ENCODE data around the gene SIGLEC10. TPM values are rescaled to one million over a fixed set of nuclear protein-coding genes. Genes with fewer than 3 reads are reported as not detected.

SIGLEC10 gene
- total RNA-seq, 1 donor from 2014 or later: not detected

GRCh38 chr19:51375504-51376221, 41.8 kb downstream of the SIGLEC10 start:
- FAIRE-seq (no peak), DNase-seq (ENCODE audit: low read depth) (no peak)
- H3K4me1 ChIP-seq (ENCODE audit: insufficient read depth, low read length): no peaks in the 10 kb centered on the region
- no peak for TF ChIP-seq EZH2 (IDR thresholded peaks at IDR 0.05; ENCODE audit: insufficient read depth, low read length)
- no peak overlapping the region for H3K27ac ChIP-seq (ENCODE audit: low read depth, low read length)
- no peaks in the 10 kb centered on the region for H3K9me3 ChIP-seq (ENCODE audit: insufficient read depth, low read depth, low read length)
- Mint-ChIP-seq H3K36me3 (ENCODE audit: low read depth, unreplicated experiment) (no peaks in the 10 kb centered on the region), H3K4me3 (ENCODE audit: unreplicated experiment) (peak overlapping the region; percentile 60), H3K27me3 (ENCODE audit: low read depth, unreplicated experiment) (peaks cover 5% of the 10 kb centered on the region), H3K9me3 (ENCODE audit: unreplicated experiment) (no peaks in the 10 kb centered on the region), H3K4me1 (ENCODE audit: low read depth, unreplicated experiment) (peaks cover 5% of the 10 kb centered on the region), H3K27ac (ENCODE audit: unreplicated experiment) (no peak overlapping the region)
- H2AFZ ChIP-seq (ENCODE audit: low read depth, low read length): no peak overlapping the region
- no peak overlapping the region for H3K4me2 ChIP-seq (ENCODE audit: low read length)
- no peak overlapping the region for H3K9ac ChIP-seq (ENCODE audit: low read length)
- no peak overlapping the region for H3K4me3 ChIP-seq (ENCODE audit: insufficient read depth, low read depth, low read length)
- no peaks in the 10 kb centered on the region for H3K36me3 ChIP-seq (ENCODE audit: insufficient read depth, low read length)
- H4K20me1 ChIP-seq (ENCODE audit: insufficient read depth, low read length): no peaks in the 10 kb centered on the region
- H3K27me3 ChIP-seq (ENCODE audit: insufficient read depth, low read length): no peaks in the 10 kb centered on the region
- no peaks in the 10 kb centered on the region for H3K79me2 ChIP-seq (ENCODE audit: insufficient read depth, low read length)

GRCh38 chr19:51372649-51373504, 44.6 kb downstream of the SIGLEC10 start, which contains the start of gene NKG7:
NKG7 (minus strand) TSS chr19:51372654; CDS start chr19:51372535, 119 bp downstream.
- H3K27ac ChIP-seq (ENCODE audit: low read depth, low read length): no peak within 1 kb of the TSS
- TF ChIP-seq, protein P1, sequence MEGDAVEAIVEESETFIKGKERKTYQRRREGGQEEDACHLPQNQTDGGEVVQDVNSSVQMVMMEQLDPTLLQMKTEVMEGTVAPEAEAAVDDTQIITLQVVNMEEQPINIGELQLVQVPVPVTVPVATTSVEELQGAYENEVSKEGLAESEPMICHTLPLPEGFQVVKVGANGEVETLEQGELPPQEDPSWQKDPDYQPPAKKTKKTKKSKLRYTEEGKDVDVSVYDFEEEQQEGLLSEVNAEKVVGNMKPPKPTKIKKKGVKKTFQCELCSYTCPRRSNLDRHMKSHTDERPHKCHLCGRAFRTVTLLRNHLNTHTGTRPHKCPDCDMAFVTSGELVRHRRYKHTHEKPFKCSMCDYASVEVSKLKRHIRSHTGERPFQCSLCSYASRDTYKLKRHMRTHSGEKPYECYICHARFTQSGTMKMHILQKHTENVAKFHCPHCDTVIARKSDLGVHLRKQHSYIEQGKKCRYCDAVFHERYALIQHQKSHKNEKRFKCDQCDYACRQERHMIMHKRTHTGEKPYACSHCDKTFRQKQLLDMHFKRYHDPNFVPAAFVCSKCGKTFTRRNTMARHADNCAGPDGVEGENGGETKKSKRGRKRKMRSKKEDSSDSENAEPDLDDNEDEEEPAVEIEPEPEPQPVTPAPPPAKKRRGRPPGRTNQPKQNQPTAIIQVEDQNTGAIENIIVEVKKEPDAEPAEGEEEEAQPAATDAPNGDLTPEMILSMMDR (IDR thresholded peaks at IDR 0.05; ENCODE audit: insufficient read depth, low read depth, low read length): no peak
- no peak for TF ChIP-seq EZH2 (IDR thresholded peaks at IDR 0.05; ENCODE audit: insufficient read depth, low read length)
- H3K79me2 ChIP-seq (ENCODE audit: insufficient read depth, low read length): no peaks in the 10 kb centered on the region
- no peaks in the 10 kb centered on the region for H3K9me3 ChIP-seq (ENCODE audit: insufficient read depth, low read depth, low read length)
- Mint-ChIP-seq H3K4me3 (ENCODE audit: unreplicated experiment) (no peak within 1 kb of the TSS), H3K27me3 (ENCODE audit: low read depth, unreplicated experiment) (peaks cover 1% of the 10 kb centered on the region), H3K36me3 (ENCODE audit: low read depth, unreplicated experiment) (peaks cover 2% of the 10 kb centered on the region), H3K4me1 (ENCODE audit: low read depth, unreplicated experiment) (peaks cover 5% of the 10 kb centered on the region), H3K9me3 (ENCODE audit: unreplicated experiment) (peaks cover 2% of the 10 kb centered on the region), H3K27ac (ENCODE audit: unreplicated experiment) (no peak within 1 kb of the TSS)
- no peak within 1 kb of the TSS for H2AFZ ChIP-seq (ENCODE audit: low read depth, low read length)
- peaks cover 3% of the 10 kb centered on the region for H3K4me1 ChIP-seq (ENCODE audit: insufficient read depth, low read length)
- H3K36me3 ChIP-seq (ENCODE audit: insufficient read depth, low read length): no peaks in the 10 kb centered on the region
- H3K4me3 ChIP-seq (ENCODE audit: insufficient read depth, low read depth, low read length): no peak within 1 kb of the TSS
- FAIRE-seq (no peak), DNase-seq (ENCODE audit: low read depth) (no peak)
- no peaks in the 10 kb centered on the region for H3K27me3 ChIP-seq (ENCODE audit: insufficient read depth, low read length)
- H3K4me2 ChIP-seq (ENCODE audit: low read length): no peak within 1 kb of the TSS
- no peaks in the 10 kb centered on the region for H4K20me1 ChIP-seq (ENCODE audit: insufficient read depth, low read length)
- no peak within 1 kb of the TSS for H3K9ac ChIP-seq (ENCODE audit: low read length)

- H3K27ac ChIP-seq (ENCODE audit: low read depth, low read length): no peak overlapping the region
- H3K9ac ChIP-seq (ENCODE audit: low read length): no peak overlapping the region
- Mint-ChIP-seq H3K27me3 (ENCODE audit: low read depth, unreplicated experiment) (peaks cover 1% of the 10 kb centered on the region), H3K9me3 (ENCODE audit: unreplicated experiment) (peaks cover 2% of the 10 kb centered on the region), H3K4me3 (ENCODE audit: unreplicated experiment) (no peak overlapping the region), H3K36me3 (ENCODE audit: low read depth, unreplicated experiment) (peaks cover 2% of the 10 kb centered on the region), H3K4me1 (ENCODE audit: low read depth, unreplicated experiment) (peaks cover 5% of the 10 kb centered on the region), H3K27ac (ENCODE audit: unreplicated experiment) (no peak overlapping the region)
- no peaks in the 10 kb centered on the region for H3K9me3 ChIP-seq (ENCODE audit: insufficient read depth, low read depth, low read length)
- DNase-seq (ENCODE audit: low read depth): no peak
- FAIRE-seq: no peak
- peaks cover 3% of the 10 kb centered on the region for H3K4me1 ChIP-seq (ENCODE audit: insufficient read depth, low read length)
- H3K4me3 ChIP-seq (ENCODE audit: insufficient read depth, low read depth, low read length): no peak overlapping the region
- H3K36me3 ChIP-seq (ENCODE audit: insufficient read depth, low read length): no peaks in the 10 kb centered on the region
- H3K4me2 ChIP-seq (ENCODE audit: low read length): no peak overlapping the region
- no peaks in the 10 kb centered on the region for H3K27me3 ChIP-seq (ENCODE audit: insufficient read depth, low read length)
- TF ChIP-seq EZH2 (IDR thresholded peaks at IDR 0.05; ENCODE audit: insufficient read depth, low read length): no peak
- TF ChIP-seq, protein P1 (IDR thresholded peaks at IDR 0.05; ENCODE audit: insufficient read depth, low read depth, low read length): no peak
- no peaks in the 10 kb centered on the region for H3K79me2 ChIP-seq (ENCODE audit: insufficient read depth, low read length)
- H4K20me1 ChIP-seq (ENCODE audit: insufficient read depth, low read length): no peaks in the 10 kb centered on the region
- no peak overlapping the region for H2AFZ ChIP-seq (ENCODE audit: low read depth, low read length)
These were observed 45.3 kb downstream of the SIGLEC10 start for GRCh38 chr19:51372021-51372648.

Data from astrocyte (in vitro differentiated cells and primary cell).